ENCODE results near the gene OSTC. TPM values are rescaled to one million over a fixed set of nuclear protein-coding genes. Genes with fewer than 3 reads are reported as not detected.

OSTC gene
- total and polyA plus RNA-seq, 2 of the 13 experiments (the other 11 are each of a cell fraction or from before 2014, with no cell fraction given), result 208 to 380 TPM

GRCh38 chr4:108650212-108651013 is at the start of gene OSTC (continued):
- TF ChIP-seq SP140L (CRISPR knock-in tag; IDR thresholded peaks at IDR 0.05; ENCODE audit: borderline replicate concordance) (peak; percentile 10; the same call in 1 of the 2 replicates), ZBTB14 (CRISPR knock-in tag; IDR thresholded peaks at IDR 0.05) (peak; percentile 63), THAP7 (CRISPR knock-in tag; IDR thresholded peaks at IDR 0.05) (no peak), ZNF30 (CRISPR knock-in tag; IDR thresholded peaks at IDR 0.05) (no peak), ZNF326 (CRISPR knock-in tag; IDR thresholded peaks at IDR 0.05; ENCODE audit: borderline replicate concordance) (no peak), ZNF607 (CRISPR knock-in tag; IDR thresholded peaks at IDR 0.05; ENCODE audit: borderline replicate concordance) (no peak), SNAPC2 (CRISPR knock-in tag; IDR thresholded peaks at IDR 0.05) (peak; percentile 35; the same call in 1 of the 2 replicates), ZNF577 (CRISPR knock-in tag; IDR thresholded peaks at IDR 0.05; ENCODE audit: borderline replicate concordance, low read depth) (no peak), EED (CRISPR knock-in tag; IDR thresholded peaks at IDR 0.05) (peak; percentile 67; the same call in 1 of the 2 replicates), ARID3A (IDR thresholded peaks at IDR 0.05; ENCODE audit: low read depth, low read length) (0 out of 2 replicates have a peak, but pooled peaks have one; percentile 14), ZNF513 (CRISPR knock-in tag; conservative IDR thresholded peaks at IDR 0.05) (no peak), CEBPG (CRISPR knock-in tag; IDR thresholded peaks at IDR 0.05) (no peak), SATB2 (CRISPR knock-in tag; IDR thresholded peaks at IDR 0.05) (no peak), HDAC2 (CRISPR knock-in tag; IDR thresholded peaks at IDR 0.05) (no peak), ZFP91 (CRISPR knock-in tag; IDR thresholded peaks at IDR 0.05; ENCODE audit: borderline replicate concordance) (peak; percentile 61; the same call in 1 of the 2 replicates), ZNF432 (CRISPR knock-in tag; IDR thresholded peaks at IDR 0.05; ENCODE audit: borderline replicate concordance) (no peak), CERS6 (CRISPR knock-in tag; IDR thresholded peaks at IDR 0.05) (no peak), ELF3 (CRISPR knock-in tag; IDR thresholded peaks at IDR 0.05) (peak; percentile 74), ZNF251 (CRISPR knock-in tag; IDR thresholded peaks at IDR 0.05) (no peak), CCDC6 (CRISPR knock-in tag; IDR thresholded peaks at IDR 0.05) (peak; percentile 77; the same call in 1 of the 2 replicates), RAD51 (IDR thresholded peaks at IDR 0.05; ENCODE audit: borderline replicate concordance) (0 out of 2 replicates have a peak, but pooled peaks have one; percentile 21), ARNT2 (CRISPR knock-in tag; IDR thresholded peaks at IDR 0.05; ENCODE audit: low read depth) (peak; percentile 73; the same call in 1 of the 2 replicates)

Data from HepG2 (cell line).